Neural cell (in vitro differentiated cells): ENCODE measurements around the gene PCDHGA12.

Source experiments
- EP300 ChIP-seq: fragments of 450-650 bp; conservative IDR thresholded peaks from 2 replicates; pipeline ENCODE4 v1.6.1; 2014; ENCODE audit warnings: antibody characterized with exemption, mild to moderate bottlenecking, moderate library complexity; ENCODE audit not compliant: poor library complexity, severe bottlenecking
- EZH2 ChIP-seq: fragments of 200-600, 300-800 bp; shearing (Covaris generic), sonication (generic); IDR thresholded peaks from 2 replicates; pipeline ENCODE4 v1.6.1; 2014; ENCODE audit warnings: antibody characterized with exemption, low read length, borderline replicate concordance, mild to moderate bottlenecking; ENCODE audit not compliant: insufficient read depth, poor library complexity, severe bottlenecking
- MXI1 ChIP-seq: fragments of 450-650 bp; conservative IDR thresholded peaks from 2 replicates; pipeline ENCODE4 v1.6.1; 2014; ENCODE audit warnings: antibody characterized with exemption, mild to moderate bottlenecking; ENCODE audit not compliant: poor library complexity, severe bottlenecking
- POLR2AphosphoS5 ChIP-seq: IDR thresholded peaks from 2 replicates; pipeline ENCODE4 v1.6.1; 2012
- RAD21 ChIP-seq: fragments of 450-650 bp; conservative IDR thresholded peaks from 2 replicates; pipeline ENCODE4 v1.6.1; 2014; ENCODE audit warnings: antibody characterized with exemption, mild to moderate bottlenecking, moderate library complexity
- SMC3 ChIP-seq: fragments of 450-650 bp; conservative IDR thresholded peaks from 2 replicates; pipeline ENCODE4 v1.6.1; 2014; ENCODE audit warnings: antibody characterized with exemption, mild to moderate bottlenecking, moderate library complexity; ENCODE audit not compliant: poor library complexity
- TF ChIP-seq, protein P1 (sequence below): fragments of 450-650 bp; IDR thresholded peaks from 2 replicates; pipeline ENCODE4 v1.5.1; 2014; ENCODE audit warnings: antibody characterized with exemption, mild to moderate bottlenecking, moderate library complexity; ENCODE audit not compliant: poor library complexity, severe bottlenecking

GRCh38 chr5:141479776-141480175 is 49.5 kb downstream of the PCDHGA12 start:
- TF ChIP-seq, protein P1, sequence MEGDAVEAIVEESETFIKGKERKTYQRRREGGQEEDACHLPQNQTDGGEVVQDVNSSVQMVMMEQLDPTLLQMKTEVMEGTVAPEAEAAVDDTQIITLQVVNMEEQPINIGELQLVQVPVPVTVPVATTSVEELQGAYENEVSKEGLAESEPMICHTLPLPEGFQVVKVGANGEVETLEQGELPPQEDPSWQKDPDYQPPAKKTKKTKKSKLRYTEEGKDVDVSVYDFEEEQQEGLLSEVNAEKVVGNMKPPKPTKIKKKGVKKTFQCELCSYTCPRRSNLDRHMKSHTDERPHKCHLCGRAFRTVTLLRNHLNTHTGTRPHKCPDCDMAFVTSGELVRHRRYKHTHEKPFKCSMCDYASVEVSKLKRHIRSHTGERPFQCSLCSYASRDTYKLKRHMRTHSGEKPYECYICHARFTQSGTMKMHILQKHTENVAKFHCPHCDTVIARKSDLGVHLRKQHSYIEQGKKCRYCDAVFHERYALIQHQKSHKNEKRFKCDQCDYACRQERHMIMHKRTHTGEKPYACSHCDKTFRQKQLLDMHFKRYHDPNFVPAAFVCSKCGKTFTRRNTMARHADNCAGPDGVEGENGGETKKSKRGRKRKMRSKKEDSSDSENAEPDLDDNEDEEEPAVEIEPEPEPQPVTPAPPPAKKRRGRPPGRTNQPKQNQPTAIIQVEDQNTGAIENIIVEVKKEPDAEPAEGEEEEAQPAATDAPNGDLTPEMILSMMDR, result no peak
- TF ChIP-seq RAD21, result no peak
- TF ChIP-seq EZH2, result no peak
- TF ChIP-seq SMC3, result no peak
- TF ChIP-seq EP300, result no peak
- TF ChIP-seq MXI1, result no peak
- no peak for TF ChIP-seq POLR2AphosphoS5
